HL-60 (cell line): ENCODE data around the gene KRT35.

Source experiments
- DNase-seq, 2 experiments: peaks; one replicate each; pipeline ENCODE4 v3.0.0-alpha.2; 2010 to 2020; ENCODE audit warnings: low read depth in 1 of 2, low spot score in 1 of 2
- H3K27ac ChIP-seq: fragments of 250-450 bp; sonication (Bioruptor Pico); replicated peaks from 2 replicates; pipeline ENCODE4 v1.5.1; 2020; ENCODE audit warnings: mild to moderate bottlenecking, moderate library complexity
- H3K27me3 ChIP-seq: fragments of 250-450 bp; sonication (Bioruptor Pico); 2 replicates; pipeline ENCODE4 v1.5.1; 2021; ENCODE audit warnings: mild to moderate bottlenecking, moderate library complexity; ENCODE audit not compliant: insufficient read depth, poor library complexity, severe bottlenecking
- H3K4me3 ChIP-seq: replicated peaks from 2 replicates; pipeline ENCODE4 v1.5.1; 2011; ENCODE audit warnings: mild to moderate bottlenecking, control low read depth, low read length; ENCODE audit not compliant: insufficient read depth
- CTCF ChIP-seq: IDR thresholded peaks from one replicate; pipeline ENCODE4 v1.5.1; 2011; ENCODE audit warnings: low read length, control low read depth, inconsistent platforms; ENCODE audit not compliant: insufficient read depth
- GABPA ChIP-seq: IDR thresholded peaks from 2 replicates; pipeline ENCODE4 v1.6.1; 2012; ENCODE audit warnings: low read depth
- POLR2AphosphoS5 ChIP-seq: IDR thresholded peaks from 2 replicates; pipeline ENCODE4 v1.6.1; 2012; ENCODE audit warnings: low read depth
- SPI1 ChIP-seq: IDR thresholded peaks from 2 replicates; pipeline ENCODE4 v1.6.1; 2012; ENCODE audit warnings: low read depth, mild to moderate bottlenecking, borderline replicate concordance
- TF ChIP-seq, protein P1 (sequence below): IDR thresholded peaks from 2 replicates; pipeline ENCODE4 v1.6.1; 2012; ENCODE audit warnings: low read depth; ENCODE audit not compliant: insufficient replicate concordance

The KRT35 gene

GRCh38 chr17:41437769-41438168 lies 43.2 kb downstream of the KRT35 start:
- no peak for TF ChIP-seq GABPA
- TF ChIP-seq CTCF = no peak
- TF ChIP-seq POLR2AphosphoS5 = no peak
- TF ChIP-seq SPI1 = no peak
- TF ChIP-seq, protein P1, sequence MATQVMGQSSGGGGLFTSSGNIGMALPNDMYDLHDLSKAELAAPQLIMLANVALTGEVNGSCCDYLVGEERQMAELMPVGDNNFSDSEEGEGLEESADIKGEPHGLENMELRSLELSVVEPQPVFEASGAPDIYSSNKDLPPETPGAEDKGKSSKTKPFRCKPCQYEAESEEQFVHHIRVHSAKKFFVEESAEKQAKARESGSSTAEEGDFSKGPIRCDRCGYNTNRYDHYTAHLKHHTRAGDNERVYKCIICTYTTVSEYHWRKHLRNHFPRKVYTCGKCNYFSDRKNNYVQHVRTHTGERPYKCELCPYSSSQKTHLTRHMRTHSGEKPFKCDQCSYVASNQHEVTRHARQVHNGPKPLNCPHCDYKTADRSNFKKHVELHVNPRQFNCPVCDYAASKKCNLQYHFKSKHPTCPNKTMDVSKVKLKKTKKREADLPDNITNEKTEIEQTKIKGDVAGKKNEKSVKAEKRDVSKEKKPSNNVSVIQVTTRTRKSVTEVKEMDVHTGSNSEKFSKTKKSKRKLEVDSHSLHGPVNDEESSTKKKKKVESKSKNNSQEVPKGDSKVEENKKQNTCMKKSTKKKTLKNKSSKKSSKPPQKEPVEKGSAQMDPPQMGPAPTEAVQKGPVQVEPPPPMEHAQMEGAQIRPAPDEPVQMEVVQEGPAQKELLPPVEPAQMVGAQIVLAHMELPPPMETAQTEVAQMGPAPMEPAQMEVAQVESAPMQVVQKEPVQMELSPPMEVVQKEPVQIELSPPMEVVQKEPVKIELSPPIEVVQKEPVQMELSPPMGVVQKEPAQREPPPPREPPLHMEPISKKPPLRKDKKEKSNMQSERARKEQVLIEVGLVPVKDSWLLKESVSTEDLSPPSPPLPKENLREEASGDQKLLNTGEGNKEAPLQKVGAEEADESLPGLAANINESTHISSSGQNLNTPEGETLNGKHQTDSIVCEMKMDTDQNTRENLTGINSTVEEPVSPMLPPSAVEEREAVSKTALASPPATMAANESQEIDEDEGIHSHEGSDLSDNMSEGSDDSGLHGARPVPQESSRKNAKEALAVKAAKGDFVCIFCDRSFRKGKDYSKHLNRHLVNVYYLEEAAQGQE = no peak
- no peak for DNase-seq
- no peak overlapping the region for H3K4me3 ChIP-seq
- H3K27ac ChIP-seq = no peak overlapping the region
- peaks cover 3% of the 10 kb centered on the region for H3K27me3 ChIP-seq

GRCh38 chr17:41437254-41437653 lies 43.7 kb downstream of the KRT35 start:
- Histone ChIP-seq H3K4me3 (no peak overlapping the region), H3K27me3 (peaks cover 3% of the 10 kb centered on the region), H3K27ac (no peak overlapping the region)
- DNase-seq = no peak
- TF ChIP-seq GABPA (no peak), SPI1 (no peak), POLR2AphosphoS5 (no peak), CTCF (no peak)
- TF ChIP-seq, protein P1 = no peak

- H3K4me3 ChIP-seq = no peak overlapping the region
- DNase-seq = no peak
- no peak overlapping the region for H3K27ac ChIP-seq
- peaks cover 4% of the 10 kb centered on the region for H3K27me3 ChIP-seq
- TF ChIP-seq POLR2AphosphoS5 (no peak), CTCF (no peak), GABPA (no peak), SPI1 (no peak)
- TF ChIP-seq, protein P1 = no peak
Measured at GRCh38 chr17:41434415-41434814, 46.5 kb downstream of the KRT35 start.
